SK-N-SH (cell line): ENCODE data around the gene ZMIZ2.
"Not testable (repeated sequence)": the region's sequence is repeated elsewhere in the genome, so short reads cannot be mapped to it uniquely, and the experiment has no call there.

Experiments used
- EZH2phosphoT487 ChIP-seq: fragments of 200-600 bp; sonication (generic); IDR thresholded peaks from 2 replicates; pipeline ENCODE4 v1.6.1; 2017; ENCODE audit warnings: low read depth, mixed run types, mild to moderate bottlenecking, antibody characterized with exemption, moderate library complexity, borderline replicate concordance
- GABPA ChIP-seq: IDR thresholded peaks from 2 replicates; pipeline ENCODE4 v1.4.0; 2012; ENCODE audit warnings: low read depth, mild to moderate bottlenecking
- JUND ChIP-seq: IDR thresholded peaks from 2 replicates; pipeline ENCODE4 v1.4.0; 2012
- MXI1 ChIP-seq: IDR thresholded peaks from 2 replicates; pipeline ENCODE4 v1.6.1; 2012; ENCODE audit warnings: mild to moderate bottlenecking, low read depth, low read length, improper control_type of control experiment
- POLR2AphosphoS5 ChIP-seq: IDR thresholded peaks from 2 replicates; pipeline ENCODE4 v1.6.1; 2012; ENCODE audit warnings: low read depth, low read length
- RAD21 ChIP-seq: IDR thresholded peaks from 2 replicates; pipeline ENCODE4 v1.6.1; 2012; ENCODE audit warnings: mild to moderate bottlenecking, low read length
- RCOR1 ChIP-seq: fragments of 150-350 bp; IDR thresholded peaks from 2 replicates; pipeline ENCODE4 v1.6.1; 2017; ENCODE audit warnings: antibody characterized with exemption, low read length
- RFX5 ChIP-seq: IDR thresholded peaks from 2 replicates; pipeline ENCODE4 v1.6.1; 2012; ENCODE audit warnings: mild to moderate bottlenecking, improper control_type of control experiment, low read length
- TF ChIP-seq, protein P1 (sequence below): fragments of 200-600 bp; sonication (generic); IDR thresholded peaks from 2 replicates; pipeline ENCODE4 v1.6.1; 2017; ENCODE audit warnings: antibody characterized with exemption, mild to moderate bottlenecking, moderate library complexity
- TF ChIP-seq, protein P2 (sequence below): IDR thresholded peaks from 2 replicates; pipeline ENCODE4 v1.6.1; 2012; ENCODE audit warnings: mild to moderate bottlenecking, low read depth, low read length, moderate library complexity
- TF ChIP-seq, protein P3 (sequence below): IDR thresholded peaks from 2 replicates; pipeline ENCODE4 v1.4.0; 2012; ENCODE audit warnings: low read depth
- TF ChIP-seq, protein P4 (sequence below): IDR thresholded peaks from 2 replicates; pipeline ENCODE4 v1.4.0; 2012; ENCODE audit warnings: low read depth, borderline replicate concordance
- TF ChIP-seq, protein P5 (sequence below): IDR thresholded peaks from 2 replicates; pipeline ENCODE4; 2012

DNA sequence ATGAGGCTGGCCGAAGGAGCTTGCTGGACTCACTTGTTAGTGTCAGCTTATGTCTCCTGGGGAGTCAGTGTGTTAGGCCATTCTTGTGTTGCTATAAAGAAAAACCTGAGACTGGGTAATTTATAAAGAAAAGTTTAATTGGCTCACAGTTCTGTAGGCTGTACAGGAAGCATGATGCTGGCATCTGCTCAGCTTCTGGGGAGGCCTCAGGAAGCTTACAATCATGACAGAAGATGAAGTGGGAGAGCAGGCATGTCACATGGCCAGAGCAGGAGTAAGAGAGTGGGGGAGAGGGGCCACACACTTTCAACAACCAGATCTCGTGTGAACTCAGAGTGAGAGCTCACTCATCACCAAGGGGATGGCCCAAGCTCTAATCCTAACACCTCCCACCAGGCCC, 49.0 kb upstream of the ZMIZ2 start:
- TF ChIP-seq, protein P1, sequence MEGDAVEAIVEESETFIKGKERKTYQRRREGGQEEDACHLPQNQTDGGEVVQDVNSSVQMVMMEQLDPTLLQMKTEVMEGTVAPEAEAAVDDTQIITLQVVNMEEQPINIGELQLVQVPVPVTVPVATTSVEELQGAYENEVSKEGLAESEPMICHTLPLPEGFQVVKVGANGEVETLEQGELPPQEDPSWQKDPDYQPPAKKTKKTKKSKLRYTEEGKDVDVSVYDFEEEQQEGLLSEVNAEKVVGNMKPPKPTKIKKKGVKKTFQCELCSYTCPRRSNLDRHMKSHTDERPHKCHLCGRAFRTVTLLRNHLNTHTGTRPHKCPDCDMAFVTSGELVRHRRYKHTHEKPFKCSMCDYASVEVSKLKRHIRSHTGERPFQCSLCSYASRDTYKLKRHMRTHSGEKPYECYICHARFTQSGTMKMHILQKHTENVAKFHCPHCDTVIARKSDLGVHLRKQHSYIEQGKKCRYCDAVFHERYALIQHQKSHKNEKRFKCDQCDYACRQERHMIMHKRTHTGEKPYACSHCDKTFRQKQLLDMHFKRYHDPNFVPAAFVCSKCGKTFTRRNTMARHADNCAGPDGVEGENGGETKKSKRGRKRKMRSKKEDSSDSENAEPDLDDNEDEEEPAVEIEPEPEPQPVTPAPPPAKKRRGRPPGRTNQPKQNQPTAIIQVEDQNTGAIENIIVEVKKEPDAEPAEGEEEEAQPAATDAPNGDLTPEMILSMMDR, result not testable (repeated sequence)
- TF ChIP-seq, protein P2, sequence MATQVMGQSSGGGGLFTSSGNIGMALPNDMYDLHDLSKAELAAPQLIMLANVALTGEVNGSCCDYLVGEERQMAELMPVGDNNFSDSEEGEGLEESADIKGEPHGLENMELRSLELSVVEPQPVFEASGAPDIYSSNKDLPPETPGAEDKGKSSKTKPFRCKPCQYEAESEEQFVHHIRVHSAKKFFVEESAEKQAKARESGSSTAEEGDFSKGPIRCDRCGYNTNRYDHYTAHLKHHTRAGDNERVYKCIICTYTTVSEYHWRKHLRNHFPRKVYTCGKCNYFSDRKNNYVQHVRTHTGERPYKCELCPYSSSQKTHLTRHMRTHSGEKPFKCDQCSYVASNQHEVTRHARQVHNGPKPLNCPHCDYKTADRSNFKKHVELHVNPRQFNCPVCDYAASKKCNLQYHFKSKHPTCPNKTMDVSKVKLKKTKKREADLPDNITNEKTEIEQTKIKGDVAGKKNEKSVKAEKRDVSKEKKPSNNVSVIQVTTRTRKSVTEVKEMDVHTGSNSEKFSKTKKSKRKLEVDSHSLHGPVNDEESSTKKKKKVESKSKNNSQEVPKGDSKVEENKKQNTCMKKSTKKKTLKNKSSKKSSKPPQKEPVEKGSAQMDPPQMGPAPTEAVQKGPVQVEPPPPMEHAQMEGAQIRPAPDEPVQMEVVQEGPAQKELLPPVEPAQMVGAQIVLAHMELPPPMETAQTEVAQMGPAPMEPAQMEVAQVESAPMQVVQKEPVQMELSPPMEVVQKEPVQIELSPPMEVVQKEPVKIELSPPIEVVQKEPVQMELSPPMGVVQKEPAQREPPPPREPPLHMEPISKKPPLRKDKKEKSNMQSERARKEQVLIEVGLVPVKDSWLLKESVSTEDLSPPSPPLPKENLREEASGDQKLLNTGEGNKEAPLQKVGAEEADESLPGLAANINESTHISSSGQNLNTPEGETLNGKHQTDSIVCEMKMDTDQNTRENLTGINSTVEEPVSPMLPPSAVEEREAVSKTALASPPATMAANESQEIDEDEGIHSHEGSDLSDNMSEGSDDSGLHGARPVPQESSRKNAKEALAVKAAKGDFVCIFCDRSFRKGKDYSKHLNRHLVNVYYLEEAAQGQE, result not testable (repeated sequence)
- not testable (repeated sequence) for TF ChIP-seq RAD21, JUND, POLR2AphosphoS5, MXI1, GABPA, EZH2phosphoT487, RFX5, RCOR1
- TF ChIP-seq, protein P3, sequence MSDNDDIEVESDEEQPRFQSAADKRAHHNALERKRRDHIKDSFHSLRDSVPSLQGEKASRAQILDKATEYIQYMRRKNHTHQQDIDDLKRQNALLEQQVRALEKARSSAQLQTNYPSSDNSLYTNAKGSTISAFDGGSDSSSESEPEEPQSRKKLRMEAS, result not testable (repeated sequence)
- TF ChIP-seq, protein P4, sequence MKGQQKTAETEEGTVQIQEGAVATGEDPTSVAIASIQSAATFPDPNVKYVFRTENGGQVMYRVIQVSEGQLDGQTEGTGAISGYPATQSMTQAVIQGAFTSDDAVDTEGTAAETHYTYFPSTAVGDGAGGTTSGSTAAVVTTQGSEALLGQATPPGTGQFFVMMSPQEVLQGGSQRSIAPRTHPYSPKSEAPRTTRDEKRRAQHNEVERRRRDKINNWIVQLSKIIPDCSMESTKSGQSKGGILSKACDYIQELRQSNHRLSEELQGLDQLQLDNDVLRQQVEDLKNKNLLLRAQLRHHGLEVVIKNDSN, result not testable (repeated sequence)
- TF ChIP-seq, protein P5, sequence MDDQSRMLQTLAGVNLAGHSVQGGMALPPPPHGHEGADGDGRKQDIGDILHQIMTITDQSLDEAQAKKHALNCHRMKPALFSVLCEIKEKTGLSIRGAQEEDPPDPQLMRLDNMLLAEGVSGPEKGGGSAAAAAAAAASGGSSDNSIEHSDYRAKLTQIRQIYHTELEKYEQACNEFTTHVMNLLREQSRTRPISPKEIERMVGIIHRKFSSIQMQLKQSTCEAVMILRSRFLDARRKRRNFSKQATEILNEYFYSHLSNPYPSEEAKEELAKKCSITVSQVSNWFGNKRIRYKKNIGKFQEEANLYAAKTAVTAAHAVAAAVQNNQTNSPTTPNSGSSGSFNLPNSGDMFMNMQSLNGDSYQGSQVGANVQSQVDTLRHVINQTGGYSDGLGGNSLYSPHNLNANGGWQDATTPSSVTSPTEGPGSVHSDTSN, result not testable (repeated sequence)
